GM21717 (cell line): ENCODE measurements around the gene OOSP2.

Experiments
- ATAC-seq: cut with Tn5 transposase; IDR thresholded peaks from one replicate; pipeline ENCODE4 v1.9.1; 2021; ENCODE audit warnings: mild to moderate bottlenecking, moderate library complexity; ENCODE audit not compliant: unreplicated experiment

Gene OOSP2

DNA sequence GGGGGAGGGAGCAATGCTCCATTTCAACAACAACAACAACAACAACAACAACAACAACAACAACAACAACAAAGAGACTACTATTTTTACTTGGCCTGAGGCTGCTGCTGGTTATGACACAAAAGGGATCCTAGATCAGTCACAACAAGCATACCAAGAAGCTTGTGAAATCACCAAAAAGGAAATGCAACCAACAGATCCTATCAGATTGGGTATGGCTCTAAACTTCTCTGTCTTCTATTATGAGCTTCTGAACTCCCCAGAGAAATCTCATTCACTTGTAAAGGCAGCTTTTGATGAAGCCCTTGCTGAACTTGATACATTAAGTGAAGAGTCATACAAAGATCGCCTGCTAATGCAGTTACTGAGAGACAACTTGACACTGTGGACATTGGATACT lies 37.8 kb downstream of the OOSP2 start:
- no peak for ATAC-seq

DNA sequence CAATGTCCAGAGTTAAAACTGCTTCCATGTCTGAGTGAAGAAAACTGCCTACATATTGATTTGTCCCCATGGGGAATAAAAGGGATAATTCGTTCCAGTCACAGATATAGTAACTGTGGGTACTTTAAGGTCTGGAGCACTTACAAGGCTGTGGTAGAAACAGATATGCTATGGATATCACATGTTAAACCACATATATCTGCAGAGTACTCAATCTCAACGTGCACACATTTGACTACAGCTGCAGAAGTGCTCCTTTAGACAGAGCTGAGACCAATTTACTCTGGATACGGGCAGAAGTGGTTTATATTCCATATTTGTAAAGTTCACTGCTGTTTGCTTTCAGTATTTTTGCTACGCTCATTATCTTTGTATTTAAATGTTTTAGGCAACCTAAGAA lies 38.5 kb downstream of the OOSP2 start:
- ATAC-seq: no peak

DNA sequence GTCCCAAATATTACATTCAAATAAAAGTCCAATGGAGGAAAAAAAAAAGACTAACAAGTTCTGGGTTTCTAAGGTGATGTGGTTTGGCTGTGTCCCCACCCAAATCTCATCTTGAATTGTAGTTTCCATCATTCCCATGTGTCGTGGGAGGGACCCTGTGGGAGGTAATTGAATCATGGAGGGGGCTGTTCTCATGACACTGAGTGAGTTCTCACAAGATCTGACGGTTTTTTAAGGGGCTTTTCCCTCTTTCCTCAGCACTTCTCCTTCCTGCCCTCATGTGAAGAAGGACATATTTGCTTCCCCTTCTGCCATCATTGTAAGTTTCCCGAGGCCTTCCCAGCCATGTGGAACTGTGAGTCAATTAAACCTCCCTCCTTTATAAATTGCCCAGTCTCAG lies 40.3 kb downstream of the OOSP2 start:
- ATAC-seq: no peak

DNA sequence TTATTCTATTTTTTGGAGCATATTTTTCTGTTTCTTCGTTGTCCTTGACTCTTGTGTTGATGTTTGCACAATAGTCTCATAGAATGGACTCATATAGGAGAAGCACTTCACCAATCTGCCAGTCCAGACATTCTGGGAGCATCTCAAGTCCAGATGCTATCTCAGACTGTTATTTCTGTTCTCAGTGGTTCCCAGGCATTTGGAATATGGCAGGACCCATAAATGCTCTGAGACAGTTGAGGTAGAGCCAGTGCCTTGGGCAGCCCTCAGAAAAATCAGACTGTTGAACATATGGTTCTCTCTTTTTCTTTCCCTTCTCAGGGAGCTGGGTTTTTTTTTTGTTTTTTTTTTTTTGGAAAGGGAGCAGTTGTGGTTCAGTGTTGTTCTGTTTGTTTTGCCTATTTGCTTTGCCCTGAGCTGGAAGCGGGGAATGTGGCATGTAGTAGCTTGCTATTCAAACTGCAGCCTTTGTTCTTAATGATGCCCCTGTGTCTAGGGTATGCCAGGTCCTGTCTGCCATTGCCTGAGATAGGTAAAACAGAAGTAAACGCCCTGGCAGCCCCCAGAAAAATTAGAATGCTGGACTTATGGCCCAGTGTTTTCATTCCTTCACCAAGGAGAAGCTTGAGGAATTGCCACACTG lies 44.5 kb downstream of the OOSP2 start:
- no peak for ATAC-seq

DNA sequence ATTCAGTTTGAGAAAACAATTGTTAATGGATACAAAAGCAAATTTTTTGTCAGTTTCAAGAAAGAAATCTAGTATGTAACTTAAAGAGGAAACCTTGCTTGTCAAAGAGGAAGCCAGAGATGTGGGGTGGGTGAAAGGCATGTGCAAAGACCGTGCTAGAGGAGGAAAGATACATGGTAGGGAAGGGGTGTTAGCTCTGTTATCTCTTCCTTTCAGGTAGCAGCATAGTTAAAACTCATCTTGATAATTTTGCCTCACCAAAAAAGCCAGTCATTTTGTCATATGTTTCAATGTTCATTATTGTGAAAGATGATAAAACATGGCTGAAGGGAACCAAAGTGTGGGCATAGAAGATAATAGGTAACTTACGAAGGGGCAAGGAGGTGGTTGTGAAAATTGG lies 45.7 kb downstream of the OOSP2 start:
- ATAC-seq: no peak

DNA sequence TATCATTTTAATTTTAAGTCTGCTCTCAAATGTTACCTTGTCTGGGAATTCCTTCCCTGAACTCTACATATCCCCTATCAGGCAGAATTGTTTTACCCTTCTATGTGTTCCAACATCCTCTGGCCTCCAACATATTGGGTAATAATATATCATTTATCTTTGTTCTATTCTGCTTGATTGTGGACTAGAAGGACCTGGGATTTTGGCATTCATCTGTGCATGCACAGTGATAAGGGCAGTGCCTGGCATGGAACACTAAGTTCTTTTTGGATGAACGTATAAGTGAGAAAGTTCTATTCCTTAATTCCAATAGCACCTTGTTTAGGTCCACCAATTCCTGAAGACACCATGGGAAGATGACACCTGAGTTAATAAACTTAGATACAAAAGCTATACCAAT lies 47.0 kb downstream of the OOSP2 start:
- ATAC-seq: no peak

DNA sequence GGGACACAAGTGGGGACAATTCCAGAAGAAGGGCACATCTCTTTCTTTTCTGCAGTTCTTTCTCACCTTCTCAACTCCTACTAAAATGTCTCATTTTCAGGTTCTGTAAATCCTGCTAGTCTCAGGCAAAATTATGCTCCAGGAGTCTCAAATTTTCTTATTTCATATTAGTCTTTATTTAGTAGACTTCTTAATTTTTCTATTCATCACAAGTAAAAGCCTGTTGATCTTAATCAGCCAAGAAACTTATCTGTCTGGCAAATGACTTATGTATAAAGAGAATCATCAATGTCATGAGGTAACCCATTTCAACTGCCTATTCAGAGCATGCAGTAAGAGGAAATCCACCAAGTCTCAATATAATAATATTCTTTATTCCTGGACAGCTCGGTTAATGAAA lies 48.2 kb downstream of the OOSP2 start, which contains the start of gene MS4A2:
TSS of gene MS4A2 (plus strand) at position 301 of the 400 bp plus-strand sequence. CDS start 102 bp downstream, outside the sequence.
- no peak for ATAC-seq

DNA sequence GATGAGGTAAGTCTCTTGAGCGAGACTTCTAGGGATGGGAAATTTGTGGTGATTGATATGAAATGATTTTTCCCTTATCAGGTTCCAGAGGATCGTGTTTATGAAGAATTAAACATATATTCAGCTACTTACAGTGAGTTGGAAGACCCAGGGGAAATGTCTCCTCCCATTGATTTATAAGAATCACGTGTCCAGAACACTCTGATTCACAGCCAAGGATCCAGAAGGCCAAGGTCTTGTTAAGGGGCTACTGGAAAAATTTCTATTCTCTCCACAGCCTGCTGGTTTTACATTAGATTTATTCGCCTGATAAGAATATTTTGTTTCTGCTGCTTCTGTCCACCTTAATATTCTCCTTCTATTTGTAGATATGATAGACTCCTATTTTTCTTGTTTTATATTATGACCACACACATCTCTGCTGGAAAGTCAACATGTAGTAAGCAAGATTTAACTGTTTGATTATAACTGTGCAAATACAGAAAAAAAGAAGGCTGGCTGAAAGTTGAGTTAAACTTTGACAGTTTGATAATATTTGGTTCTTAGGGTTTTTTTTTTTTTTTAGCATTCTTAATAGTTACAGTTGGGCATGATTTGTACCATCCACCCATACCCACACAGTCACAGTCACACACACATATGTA lies 55.4 kb downstream of the OOSP2 start:
- no peak for ATAC-seq

DNA sequence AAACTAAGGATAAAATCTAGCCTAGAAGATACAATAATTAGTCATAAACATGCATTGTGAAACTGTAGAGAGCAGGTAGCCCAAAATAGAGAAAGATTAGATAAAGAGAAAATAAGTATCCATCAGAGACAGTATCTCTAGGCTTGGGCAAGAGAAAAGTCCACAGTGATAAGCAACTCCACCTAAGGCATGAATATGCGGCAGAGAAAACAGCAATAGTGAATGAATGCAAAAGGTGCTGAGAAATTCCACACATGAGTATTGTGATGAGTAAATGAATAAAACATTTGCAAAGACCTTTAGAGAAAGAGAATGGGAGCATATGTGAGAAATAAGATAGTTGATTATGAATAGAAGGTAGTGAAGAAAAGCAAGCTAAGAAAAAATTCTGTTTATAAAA lies 57.0 kb downstream of the OOSP2 start:
- no peak for ATAC-seq
